NCI-H2107 treated with DMSO at 0.1 percent for 48 hours (cell line): ENCODE data around the gene PDK2.

ENCODE experiments used
- DNase-seq: peaks from one replicate; lab custom pipeline; 2025; ENCODE audit not compliant: unreplicated experiment; lab: John Stamatoyannopoulos, UW

Gene PDK2

DNA sequence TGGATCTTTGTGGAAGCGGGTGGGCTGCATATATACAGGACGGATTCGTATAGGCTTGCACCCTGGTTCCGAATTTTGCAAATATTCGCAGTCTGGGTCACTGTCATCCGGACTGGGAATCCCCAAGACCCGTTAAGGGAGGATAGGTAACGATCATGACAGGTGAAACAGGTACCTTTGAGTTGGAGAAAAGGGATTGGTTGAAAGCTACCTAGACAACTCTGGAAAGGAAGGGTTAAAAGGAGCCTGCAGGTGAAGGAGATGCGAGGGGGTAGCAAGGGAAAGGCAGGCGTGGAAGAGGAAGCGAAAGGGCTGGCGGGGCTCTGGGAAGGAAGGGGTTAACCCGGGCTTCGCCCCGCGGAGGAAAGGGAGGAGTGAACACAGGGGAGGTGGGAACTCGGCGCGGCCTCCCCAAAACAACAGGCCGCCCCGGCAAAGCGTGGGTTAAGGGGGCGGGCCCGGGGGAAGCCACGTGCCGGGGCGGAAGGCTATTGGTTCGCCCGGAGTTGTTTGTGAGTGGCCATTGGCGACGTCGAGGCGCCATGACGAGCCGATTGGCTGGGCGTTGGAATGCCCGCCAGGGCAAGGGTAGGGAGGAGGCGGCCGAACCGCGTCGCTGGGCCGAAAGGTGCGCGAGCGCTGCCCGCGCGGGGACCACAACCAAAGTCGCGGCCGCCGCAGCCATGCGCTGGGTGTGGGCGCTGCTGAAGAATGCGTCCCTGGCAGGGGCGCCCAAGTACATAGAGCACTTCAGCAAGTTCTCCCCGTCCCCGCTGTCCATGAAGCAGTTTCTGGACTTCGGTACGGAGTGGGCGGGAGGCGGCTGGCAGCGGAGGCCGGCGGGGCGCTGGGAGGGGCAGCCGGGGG is at the start of gene PDK2:
PDK2 (plus strand) TSS at position 599 of the 867 bp plus-strand sequence; CDS start at position 684, 85 bp downstream.
- peak; percentile 80 for DNase-seq

DNA sequence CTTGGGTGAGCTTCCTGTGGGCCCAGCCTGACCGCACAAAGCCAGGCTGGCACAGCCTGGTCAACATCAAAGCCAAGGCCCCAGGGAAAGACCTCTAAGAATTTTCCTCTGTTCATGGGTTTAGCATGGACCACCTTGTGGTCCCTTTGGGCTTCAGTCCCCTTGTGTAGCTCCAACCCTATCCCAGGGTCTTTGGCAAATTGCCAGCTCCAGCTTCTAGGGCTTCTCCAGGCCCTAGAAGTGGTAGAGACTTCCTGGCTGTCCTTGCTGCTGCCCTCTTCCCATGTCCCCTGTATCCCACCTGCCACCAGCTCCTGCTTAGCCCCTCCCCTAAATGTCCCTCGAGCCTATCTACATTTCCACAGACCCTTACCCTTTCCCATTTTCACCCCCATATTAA is 49.0 kb upstream of the PDK2 start:
- no peak for DNase-seq

DNA sequence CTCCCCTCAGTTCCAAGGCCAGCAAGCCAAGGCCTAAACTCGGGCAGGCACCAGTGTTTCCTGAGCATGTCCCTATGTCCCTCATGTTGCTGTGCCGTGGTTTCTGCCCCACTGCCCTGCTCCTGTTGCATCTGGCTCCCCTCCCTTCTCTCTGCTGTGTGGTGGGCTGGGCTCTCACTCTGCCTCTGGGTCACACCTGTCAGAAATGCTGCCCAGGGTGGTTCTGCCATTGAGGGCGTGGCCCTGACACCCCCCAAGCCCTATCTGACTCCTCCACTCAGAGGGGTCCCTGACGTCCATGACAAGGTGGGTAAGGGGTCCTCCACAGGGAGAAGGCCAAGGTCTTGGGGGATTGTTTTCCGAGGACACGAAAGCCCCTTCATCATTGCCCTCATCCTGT is 48.5 kb upstream of the PDK2 start:
- DNase-seq: no peak

DNA sequence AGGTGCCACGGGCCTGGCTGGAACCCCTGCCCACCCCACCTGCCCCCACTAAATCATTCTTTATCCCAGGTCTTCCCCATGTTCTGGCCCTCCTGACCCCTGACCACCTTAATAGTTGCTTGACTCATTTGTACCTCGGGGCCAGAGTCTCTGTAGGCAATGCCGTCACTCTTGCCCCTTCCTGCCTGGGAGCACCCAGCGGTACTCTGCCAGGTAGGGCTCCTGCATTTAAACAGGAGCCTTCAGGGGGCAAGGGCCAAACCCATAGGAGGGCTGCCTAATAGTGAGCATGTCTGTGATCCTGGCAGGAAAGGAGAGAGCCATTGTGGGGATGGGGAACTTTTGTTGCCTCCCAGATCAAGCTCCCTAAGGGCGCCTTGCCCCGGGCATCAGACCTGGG is 48.1 kb upstream of the PDK2 start:
- no peak for DNase-seq

DNA sequence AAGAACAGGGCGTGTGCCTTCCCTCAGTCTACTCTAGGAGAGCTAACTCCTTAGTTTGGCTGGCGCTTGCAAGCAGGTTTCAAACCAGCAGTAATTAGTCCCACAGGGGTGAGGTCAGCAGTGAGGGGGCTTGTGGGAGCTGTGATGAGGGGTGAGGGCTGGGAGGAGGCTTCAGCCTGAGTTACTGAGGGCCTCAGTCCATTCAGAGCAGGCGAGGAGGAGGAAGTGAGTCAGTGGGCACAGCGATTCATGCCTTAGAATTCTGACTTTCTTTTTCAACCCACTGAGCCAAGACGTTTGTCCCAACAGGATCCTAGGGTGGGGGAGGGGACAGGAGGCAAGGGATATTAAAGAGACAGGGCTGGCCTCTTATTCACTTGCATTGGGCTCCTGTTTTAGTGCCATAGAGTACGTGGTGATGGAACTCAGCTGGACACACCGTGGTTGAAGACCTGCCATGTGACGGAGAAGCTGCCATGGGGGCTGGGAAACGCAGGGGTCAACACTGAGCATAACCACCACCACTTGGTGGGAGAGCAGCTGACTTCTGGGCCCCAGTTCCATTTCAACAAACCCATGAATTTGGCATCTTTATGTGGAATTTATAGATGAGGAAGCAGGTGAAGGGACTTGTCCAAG is 47.5 kb upstream of the PDK2 start:
- no peak for DNase-seq

DNA sequence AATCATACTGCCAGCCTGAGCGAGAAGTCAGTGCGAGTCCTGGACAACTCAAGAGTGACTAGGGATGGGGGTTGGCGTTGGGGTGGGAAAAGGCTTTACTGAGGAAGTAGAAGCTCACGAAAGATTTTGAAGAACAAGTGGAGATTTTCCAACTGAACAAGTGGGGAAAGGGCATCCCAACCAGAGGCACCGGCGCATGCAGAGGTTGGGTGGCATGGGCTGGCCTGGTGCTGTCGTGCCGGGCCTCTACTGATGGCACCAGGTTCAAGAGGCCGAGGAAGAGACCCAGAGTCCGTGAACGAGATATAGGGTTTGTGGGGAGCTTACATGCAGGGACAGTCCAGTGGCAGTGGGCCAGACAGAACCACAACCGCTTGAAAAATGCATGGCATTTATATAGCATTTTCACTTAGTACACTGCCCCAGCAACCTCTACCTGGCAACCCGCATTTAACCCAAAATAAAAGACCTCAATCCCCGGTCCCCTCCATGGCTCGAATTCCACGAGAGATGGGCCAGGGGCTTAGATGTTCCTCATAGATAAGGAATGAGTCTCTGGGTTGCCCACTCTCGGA is 46.9 kb upstream of the PDK2 start:
- no peak for DNase-seq

DNA sequence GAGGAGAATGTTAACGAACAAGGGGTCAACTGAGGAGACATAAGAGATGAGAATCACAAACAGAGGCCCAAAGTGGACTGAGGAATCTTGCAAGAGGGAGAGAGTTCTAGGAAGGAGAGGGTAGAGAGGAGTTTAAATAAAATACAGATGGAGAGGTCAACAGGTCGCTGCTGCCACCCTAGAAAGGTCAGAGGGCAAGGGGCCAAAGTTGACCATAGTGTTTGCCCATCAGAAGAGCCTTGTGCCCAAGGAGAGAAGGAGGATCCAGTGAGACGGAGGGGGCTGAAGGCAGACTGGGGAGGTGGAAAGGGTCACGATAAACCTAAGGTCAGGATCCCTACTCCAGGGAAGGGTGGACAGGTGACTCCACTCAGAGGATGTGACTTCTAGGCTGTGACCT is 46.2 kb upstream of the PDK2 start:
- no peak for DNase-seq

DNA sequence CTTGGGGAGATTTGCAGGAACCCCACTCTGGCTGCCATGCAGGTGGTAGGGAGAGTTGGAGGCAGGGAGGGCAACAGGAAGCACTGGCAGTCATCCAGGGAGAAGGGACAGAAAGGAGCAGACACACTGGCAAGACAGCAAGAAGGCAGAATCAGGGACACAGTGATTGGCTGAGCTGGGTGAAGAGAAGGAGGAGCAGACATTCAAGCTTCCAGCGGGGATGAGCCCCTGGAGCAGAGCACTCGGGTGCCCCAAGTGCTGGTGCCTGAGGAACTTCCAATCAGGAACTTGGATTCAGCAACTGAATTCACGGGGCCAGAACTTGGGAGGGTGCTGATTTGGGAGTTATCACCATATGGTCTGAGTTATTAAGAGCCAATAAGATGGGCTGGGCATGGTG is 45.5 kb upstream of the PDK2 start:
- DNase-seq: no peak

DNA sequence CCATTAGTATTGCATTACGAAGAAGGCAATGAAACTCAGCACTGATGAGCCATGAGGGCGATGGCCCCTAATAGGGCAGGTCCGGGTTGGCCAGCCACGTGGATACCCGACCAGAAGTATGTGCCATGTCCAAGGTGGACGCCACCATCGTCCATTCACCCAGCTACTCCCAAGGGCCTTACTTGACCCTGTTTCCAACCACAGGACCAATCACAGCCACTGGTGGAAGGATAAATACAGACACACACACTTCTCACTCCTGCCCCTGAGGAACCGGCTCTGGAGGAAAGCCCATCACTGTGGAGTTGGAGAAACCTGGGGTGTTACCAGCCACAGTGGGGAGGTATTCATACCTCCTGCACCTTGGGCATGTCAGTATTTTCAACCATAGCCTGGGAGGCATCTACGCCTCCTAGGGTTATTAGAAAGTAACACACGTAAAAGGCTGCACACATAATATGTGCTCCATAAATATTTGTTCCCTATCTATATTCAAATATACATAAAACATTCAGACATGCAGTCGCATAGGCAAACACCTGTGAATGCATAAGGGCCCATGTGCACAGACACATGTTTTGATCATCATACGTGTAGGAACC is 44.6 kb upstream of the PDK2 start:
- DNase-seq: no peak

DNA sequence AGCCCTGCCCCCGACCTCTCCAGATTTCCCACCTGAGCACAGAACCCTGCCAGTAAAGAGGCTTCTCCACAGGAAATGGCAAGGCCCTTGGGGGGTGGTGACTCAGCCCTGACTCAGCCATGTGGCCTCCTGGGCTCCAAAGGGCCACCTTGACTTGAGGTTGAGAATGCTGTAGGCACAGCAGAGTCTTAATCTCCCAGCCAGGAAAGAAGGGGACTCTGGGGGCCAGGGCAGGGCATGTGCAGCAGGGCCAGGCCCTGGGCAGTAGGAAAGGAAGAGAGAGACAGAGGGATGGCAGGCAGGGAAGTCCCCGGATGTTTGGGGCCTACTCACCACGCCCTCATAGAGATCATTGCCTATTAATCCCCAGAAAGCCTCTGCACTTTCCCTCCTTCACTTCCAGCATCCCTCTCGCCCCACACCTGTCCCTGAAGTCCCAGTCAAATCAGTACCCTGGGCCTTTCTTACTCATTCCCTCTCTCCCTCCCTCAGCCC is 44.0 kb upstream of the PDK2 start:
- DNase-seq: no peak

DNA sequence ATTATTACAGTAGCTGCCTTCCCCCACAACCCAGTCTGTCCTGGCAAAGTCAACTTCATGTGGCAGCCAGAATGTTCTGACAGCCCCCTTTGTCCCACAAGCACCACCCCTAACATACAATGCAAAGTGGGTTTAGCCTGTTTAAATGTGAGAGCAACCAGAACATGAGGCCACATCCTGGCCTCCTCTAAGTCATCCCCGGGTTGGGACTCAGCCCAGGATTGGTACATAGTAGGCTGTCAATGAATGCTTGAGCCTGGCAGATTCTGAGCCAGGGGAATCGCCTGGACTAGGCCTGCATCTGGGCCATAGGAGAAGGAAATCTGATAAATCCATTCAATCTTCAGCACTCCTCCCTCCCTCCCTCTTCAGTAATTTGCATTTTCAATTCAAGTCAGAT is 43.5 kb upstream of the PDK2 start:
- DNase-seq: no peak

DNA sequence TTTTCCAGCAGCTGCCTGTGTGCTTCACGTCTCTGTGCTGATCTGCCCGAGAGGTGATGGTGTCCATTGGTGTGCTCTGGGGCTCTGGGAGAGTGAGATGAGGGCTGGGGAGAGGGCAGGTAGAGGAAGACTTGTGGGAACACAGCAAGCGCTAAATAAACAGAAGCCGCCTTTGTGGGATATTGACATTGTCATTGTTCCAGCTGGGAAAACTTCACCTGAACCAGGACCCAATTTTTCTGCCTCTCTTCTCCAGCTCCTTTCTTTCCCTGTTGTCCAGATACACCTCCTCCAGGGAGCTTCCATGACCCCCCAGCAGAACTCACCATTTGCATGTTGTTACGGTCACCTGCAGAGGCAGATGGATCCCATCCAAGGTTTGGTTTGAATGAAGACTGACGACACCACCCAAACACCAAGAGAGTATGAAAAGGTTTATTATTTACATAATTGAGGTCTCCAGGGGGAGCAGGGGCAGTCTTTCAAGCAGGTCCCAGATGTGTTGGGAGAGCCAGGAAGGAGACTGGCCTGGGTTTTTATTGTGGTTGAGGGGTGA is 42.8 kb upstream of the PDK2 start:
- DNase-seq: peak; percentile 78

DNA sequence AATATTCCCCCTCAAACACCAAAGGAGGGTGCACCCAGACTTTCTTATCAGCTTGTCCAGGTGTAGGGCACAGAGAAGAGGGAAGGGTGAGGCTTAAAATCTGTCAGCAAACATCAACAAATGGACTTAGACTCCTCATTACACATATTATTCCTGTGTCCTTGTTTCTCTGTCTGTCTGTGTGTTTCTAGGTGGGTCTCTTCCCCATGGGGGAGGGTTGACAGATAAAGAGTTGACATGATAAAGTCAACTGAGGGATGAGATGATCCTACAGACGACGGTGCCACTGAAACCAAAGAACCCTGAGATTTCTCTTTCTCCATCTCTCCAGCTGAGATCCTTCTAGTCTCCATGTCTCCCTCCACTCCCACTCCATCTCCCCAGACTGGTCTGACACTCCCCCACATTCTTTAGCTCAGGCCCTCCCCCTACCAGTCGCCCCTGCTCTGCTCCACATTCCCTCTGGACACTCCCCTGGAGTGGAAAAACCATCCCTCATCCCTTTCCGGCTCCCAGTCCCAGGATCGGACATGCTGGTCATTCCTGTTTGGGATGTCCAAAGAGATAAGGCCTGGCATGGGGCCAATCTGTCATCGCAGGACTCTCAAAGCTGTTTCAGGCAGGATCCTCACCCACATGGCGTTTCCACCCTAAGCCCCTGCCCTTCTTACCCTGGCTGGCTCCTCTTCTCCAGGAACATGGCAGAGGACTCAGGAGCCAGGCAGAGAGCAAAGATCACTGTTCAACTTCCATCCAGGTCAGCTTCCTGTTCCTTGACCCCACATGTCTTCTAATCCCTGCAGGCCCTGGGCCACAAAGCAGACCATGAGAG is 42.1 kb upstream of the PDK2 start:
- no peak for DNase-seq

DNA sequence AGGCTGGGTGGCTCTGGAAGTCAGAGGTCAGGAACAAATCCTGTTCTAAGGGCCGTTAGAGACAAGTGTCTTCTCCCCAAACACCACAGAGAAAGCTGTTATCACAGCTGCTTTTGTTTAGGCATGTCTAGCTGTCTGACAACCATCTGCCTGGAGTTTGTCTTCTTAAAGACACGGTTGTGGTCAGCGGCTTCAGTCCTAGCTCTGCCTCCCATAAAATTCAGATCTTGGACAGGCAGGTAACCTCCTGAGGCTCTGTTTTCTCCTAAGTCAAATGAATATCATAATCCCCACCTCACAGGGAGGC is 41.5 kb upstream of the PDK2 start:
- DNase-seq: no peak

DNA sequence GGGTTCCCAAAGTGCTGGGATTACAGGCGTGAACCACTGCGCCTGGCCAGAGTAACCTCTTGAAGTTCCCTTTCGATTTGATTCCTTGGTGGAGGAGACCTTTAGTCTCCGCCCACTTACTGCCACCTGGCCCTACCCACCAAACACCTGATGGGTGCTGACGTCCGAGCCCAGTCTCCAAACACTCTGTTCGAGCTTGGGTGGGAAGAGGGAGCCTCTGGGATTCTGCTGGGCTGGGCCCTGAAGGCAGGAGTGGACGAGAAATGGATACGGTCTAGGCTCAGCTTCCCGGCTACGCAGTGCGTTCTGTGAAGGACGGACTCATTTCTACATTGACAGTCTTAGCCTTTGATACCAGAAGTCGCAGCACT is 40.1 kb upstream of the PDK2 start:
- peak; percentile 54 for DNase-seq

DNA sequence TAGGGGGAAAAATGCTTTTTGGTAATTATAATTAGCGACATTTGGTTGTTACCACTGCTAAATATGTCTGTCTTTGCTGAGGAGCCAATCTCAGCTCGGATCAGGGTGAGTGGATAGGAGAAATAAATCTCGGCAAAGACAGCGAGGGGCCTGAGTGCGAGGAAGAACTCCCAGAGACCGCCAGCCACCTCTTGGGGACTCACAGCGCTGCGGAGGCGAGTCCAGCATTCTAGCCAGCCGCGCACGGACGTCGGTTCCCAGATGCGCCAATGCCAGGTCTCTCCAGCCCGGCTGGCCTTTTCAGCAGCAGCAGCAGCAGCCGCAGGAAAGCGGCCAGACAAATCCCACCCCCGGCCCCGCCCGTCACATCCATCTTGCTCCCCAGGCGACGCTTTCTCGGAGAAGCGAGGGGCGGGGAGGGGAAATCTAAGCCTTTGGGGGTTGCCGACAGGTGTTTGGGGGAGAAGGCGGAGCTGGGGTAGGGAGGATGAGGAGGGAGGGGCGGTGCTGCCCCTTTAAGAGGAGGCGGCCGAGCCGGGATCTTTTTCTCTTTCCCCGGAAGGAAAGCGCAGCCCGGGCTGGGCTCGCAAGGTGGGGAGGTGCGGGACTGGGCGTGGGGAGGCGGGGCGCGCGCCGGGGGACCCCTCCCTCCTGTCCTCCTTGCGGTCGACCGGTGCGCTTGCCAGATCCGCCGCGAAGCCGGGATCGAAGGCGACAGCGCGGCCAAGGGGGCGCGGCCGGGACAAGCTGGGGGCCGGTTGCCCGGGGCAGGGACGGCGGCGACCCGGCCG is 39.5 kb upstream of the PDK2 start, which contains the start of gene ITGA3:
ITGA3 (plus strand) TSS at position 685 of the 791 bp plus-strand sequence. CDS start 330 bp downstream, outside the sequence.
- DNase-seq: peak; percentile 85

DNA sequence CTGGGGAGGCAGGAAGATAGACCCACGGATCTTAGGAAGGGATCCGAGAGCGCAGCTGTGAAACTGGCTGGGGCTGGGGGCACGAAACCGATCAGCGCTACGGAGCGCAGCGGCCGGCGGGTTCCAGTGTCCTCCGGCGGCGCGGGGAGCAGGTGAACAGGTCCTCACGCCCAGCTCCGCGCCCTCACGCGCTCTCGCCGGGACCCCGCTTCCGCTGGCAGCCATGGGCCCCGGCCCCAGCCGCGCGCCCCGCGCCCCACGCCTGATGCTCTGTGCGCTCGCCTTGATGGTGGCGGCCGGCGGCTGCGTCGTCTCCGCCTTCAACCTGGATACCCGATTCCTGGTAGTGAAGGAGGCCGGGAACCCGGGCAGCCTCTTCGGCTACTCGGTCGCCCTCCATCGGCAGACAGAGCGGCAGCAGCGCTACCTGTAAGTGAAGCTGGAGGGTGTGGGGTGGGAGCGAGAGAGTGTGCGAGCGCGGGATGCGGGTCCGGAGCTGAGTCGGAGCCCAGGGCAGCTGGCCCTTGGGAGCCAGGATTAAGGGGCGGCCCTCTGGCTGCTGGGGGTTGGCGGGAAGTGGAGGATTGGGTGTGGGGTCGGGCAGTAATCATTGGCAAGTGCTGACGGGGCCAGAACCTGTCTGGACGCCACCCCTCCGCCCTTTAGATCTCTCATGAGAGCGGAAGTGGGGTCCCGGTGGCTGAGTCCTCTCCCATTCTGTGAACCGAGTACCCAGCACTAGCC is 38.8 kb upstream of the PDK2 start:
- DNase-seq: peak; percentile 65

DNA sequence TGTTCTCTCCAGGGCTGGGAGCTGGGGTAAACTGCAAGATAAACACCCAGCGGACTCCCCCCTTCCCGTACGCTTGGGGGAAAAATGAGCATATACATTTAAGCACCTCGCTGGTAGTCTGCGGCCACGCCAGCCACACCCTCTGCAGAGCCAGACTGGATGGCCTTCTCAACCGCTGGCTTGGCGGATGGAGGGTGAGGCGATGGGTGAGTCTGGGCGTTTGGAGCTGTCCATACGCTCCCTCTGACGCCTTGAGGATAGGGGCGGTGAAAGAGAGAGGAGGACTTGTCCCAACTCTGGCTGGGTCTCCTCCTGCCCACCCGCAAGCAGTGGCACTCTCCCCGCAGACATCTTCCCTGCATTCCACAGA is 38.2 kb upstream of the PDK2 start:
- no peak for DNase-seq

DNA sequence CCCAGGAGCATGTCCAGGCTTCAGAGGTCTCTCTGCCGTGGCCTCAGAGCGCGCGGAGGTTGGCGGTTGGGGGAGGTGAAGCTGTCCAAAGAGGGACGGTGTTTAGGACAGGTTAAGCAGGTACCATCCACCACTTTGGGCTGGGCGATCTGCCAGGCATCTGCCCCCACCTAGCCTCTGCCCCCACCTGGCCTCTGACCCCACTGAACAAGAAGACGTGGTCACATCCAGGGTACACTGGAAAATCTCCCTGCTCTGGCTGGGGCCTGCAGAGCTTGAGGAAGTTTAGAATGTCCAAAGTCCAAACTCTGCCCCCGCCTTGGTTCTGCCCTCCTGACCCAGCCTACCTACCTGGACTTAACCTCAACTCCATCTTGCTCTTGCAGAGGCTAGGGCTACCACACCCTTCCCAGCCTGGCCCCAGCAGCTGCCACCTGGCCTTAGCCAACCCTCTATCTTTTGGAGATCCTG is 37.6 kb upstream of the PDK2 start:
- DNase-seq: no peak
